HG03135 (cell line): ENCODE measurements around the gene APOA4.

Experiments
- ATAC-seq: cut with Tn5 transposase; IDR thresholded peaks from one replicate; pipeline ENCODE4 v1.9.1; 2021; ENCODE audit warnings: mild to moderate bottlenecking, moderate library complexity; ENCODE audit not compliant: unreplicated experiment

APOA4 gene

GRCh38 chr11:116830184-116830912, 7.2 kb upstream of the APOA4 start:
- no peak for ATAC-seq

DNA sequence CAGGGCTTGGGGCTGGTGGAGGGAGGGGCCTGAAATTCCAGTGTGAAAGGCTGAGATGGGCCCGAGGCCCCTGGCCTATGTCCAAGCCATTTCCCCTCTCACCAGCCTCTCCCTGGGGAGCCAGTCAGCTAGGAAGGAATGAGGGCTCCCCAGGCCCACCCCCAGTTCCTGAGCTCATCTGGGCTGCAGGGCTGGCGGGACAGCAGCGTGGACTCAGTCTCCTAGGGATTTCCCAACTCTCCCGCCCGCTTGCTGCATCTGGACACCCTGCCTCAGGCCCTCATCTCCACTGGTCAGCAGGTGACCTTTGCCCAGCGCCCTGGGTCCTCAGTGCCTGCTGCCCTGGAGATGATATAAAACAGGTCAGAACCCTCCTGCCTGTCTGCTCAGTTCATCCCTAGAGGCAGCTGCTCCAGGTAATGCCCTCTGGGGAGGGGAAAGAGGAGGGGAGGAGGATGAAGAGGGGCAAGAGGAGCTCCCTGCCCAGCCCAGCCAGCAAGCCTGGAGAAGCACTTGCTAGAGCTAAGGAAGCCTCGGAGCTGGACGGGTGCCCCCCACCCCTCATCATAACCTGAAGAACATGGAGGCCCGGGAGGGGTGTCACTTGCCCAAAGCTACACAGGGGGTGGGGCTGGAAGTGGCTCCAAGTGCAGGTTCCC, 6.5 kb upstream of the APOA4 start, which contains the start of gene APOC3:
APOC3 (plus strand) TSS at position 383 of the 659 bp plus-strand sequence. CDS start 676 bp downstream, outside the sequence.
- ATAC-seq: no peak

DNA sequence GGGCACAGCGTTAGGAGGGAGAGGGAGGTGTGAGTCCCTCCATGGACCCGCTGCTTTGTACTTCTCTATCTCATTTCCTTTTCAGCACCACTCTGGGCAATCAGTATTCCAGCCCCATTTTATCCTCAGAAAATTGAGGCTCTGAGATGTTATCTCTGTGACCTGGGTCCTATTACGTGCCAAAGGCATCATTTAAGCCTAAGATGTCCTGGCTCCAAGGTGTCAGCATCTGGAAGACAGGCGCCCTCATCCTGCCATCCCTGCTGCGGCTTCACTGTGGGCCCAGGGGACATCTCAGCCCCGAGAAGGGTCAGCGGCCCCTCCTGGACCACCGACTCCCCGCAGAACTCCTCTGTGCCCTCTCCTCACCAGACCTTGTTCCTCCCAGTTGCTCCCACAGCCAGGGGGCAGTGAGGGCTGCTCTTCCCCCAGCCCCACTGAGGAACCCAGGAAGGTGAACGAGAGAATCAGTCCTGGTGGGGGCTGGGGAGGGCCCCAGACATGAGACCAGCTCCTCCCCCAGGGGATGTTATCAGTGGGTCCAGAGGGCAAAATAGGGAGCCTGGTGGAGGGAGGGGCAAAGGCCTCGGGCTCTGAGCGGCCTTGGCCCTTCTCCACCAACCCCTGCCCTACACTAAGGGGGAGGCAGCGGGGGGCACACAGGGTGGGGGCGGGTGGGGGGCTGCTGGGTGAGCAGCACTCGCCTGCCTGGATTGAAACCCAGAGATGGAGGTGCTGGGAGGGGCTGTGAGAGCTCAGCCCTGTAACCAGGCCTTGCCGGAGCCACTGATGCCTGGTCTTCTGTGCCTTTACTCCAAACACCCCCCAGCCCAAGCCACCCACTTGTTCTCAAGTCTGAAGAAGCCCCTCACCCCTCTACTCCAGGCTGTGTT, 5.8 kb upstream of the APOA4 start:
- no peak for ATAC-seq

GRCh38 chr11:116827461-116827860, 4.4 kb upstream of the APOA4 start:
- ATAC-seq: no peak

DNA sequence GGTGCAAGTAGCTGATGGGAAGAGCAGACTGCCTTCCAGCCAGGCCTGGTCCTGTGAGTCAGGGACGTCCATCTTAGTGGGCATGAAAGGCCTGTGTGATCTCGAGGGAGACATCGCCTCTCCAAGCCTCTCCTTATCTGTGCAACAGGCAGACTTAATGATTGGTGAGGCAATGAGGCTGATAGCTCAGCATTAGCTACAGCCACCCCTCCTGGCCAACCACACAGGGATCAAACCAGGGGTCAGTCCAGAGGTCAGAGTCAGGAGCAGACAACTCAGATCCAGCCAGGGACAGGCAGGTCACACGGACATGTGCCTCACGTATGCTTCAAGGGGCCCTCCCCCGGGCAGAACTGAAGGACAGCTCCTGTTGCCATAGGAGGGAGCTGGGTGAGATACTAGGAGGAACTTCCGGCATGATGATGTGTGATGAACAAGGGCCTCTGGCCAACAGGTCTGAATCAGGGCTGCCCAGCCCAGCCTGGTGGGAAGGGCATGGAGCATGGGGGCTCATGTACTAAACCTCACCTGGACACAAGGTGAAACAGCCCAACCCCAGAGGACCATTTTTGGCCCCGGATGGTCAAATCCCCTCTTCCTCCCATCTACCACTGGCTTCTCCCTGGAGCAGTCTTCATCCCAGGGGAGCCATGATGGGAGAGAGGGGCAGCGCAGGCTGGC, 3.8 kb upstream of the APOA4 start:
- no peak for ATAC-seq

GRCh38 chr11:116825854-116826750, 3.0 kb upstream of the APOA4 start:
- no peak for ATAC-seq

DNA sequence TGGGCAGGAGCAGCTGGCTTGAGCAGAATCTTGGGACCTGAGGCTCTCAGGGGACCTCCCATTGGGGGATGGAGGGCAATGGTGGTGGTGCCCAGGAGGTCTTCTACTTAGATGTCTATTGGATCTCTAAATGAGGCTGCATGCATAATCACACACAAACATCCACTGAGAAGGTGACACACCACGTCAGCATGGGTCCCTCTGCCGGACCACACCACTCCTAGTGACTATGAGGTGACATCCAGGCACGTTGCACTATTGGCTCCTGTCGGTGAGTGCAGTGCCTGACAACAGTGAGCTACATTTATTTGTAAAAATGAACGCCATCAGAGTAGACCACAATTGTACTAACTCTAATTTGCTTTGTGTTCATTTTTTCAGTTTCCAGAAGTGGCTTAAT, 2.3 kb upstream of the APOA4 start:
- ATAC-seq: no peak

GRCh38 chr11:116822575-116822974, 529 bp downstream of the APOA4 start:
- no peak for ATAC-seq

GRCh38 chr11:116821050-116821918, 1.8 kb downstream of the APOA4 start:
- ATAC-seq: no peak

GRCh38 chr11:116819049-116819448, 4.1 kb downstream of the APOA4 start:
- no peak for ATAC-seq

DNA sequence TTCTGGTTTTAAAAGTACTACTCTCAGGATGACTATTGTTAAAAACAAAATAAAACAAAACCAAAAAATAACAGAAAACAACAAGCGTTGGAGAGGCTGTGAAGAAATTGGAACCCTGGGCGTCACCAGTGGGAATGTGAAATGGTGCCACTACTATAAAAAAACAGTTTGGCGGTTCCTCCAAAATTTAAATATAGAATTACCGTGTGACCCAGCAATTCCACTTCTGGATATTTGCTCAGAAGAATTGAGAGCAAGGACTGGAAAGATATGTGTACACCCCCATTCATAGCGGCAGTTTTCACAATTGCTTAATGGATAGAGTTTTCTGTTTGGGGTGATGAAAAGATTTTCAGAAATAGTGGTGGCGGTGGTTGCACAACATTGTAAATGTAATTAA, 8.6 kb downstream of the APOA4 start:
- ATAC-seq: no peak

GRCh38 chr11:116813781-116814471, 9.2 kb downstream of the APOA4 start:
- no peak for ATAC-seq

GRCh38 chr11:116813170-116813569, 9.9 kb downstream of the APOA4 start:
- no peak for ATAC-seq

- ATAC-seq: no peak
Measured at GRCh38 chr11:116812109-116812508, 11.0 kb downstream of the APOA4 start.

- ATAC-seq: no peak
Measured at GRCh38 chr11:116811194-116811593, 11.9 kb downstream of the APOA4 start.

DNA sequence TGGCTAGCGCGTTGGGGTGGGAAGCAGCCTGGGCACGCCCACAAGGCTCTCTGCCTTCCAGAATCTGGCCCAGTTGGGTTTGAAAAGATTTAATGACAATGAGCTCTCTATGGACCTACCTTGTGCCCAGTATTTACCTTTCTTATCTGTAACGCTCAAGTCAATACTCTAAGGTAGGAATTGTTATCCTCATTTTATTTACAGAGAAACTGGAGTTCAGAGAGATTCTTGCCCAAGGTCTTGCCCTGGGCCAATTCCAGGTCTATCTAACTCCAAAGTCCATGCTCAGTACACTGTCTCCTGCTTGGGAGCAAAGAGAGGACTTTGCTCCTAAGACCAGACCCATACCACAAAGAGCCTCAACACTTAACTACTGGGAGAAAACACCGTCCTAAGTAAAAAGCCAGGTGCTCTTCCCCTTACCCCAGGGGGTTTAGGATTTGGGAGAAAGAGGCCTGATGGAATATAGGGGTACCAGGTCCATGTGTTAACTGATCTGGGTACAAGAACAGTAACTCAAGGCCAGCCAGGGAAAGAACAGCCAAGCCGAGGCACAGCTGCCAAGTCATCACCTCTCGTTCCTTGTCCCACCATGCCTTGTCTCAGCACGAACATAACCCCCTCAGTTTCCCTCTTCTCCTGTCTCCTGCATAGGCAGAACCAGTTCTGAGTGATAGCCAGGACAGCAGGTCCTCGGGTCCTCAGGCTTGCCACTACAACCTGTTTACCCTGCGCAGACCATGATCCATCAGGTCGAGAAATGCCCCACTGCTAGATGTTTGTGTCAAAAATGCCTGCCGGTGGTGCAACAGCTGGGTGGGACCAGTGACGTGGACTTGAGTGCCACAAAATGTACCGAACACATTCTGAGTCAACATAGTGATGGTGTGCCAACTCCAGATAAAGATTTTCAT, 14.6 kb downstream of the APOA4 start:
- no peak for ATAC-seq

- no peak for ATAC-seq
Measured at GRCh38 chr11:116807601-116808261, 15.4 kb downstream of the APOA4 start.
